GM18873 (cell line): ENCODE data around the gene MYL11.

Experiments used
- ATAC-seq: cut with Tn5 transposase; IDR thresholded peaks from one replicate; pipeline ENCODE4 v1.9.1; 2021; ENCODE audit warnings: mild to moderate bottlenecking, moderate library complexity, moderate number of reproducible peaks; ENCODE audit not compliant: unreplicated experiment, low FRiP score

MYL11 gene

GRCh38 chr16:30416047-30416603, 41.5 kb downstream of the MYL11 start:
- ATAC-seq, result no peak

GRCh38 chr16:30416624-30417528, 42.3 kb downstream of the MYL11 start:
- no peak for ATAC-seq

- ATAC-seq, result peak; percentile 62
Measured at GRCh38 chr16:30417529-30418349, 43.1 kb downstream of the MYL11 start.

- ATAC-seq, result no peak
Measured at GRCh38 chr16:30418350-30419181, 44.0 kb downstream of the MYL11 start.

GRCh38 chr16:30421010-30421409, 46.4 kb downstream of the MYL11 start:
- no peak for ATAC-seq
